ENCODE results near the gene ZNF324. TPM values are rescaled to one million over a fixed set of nuclear protein-coding genes. Genes with fewer than 3 reads are reported as not detected.

Gene ZNF324
- total and polyA plus RNA-seq, 2 of the 13 experiments (the other 11 are each of a cell fraction or from before 2014, with no cell fraction given), result 1.1 to 4.7 TPM

DNA sequence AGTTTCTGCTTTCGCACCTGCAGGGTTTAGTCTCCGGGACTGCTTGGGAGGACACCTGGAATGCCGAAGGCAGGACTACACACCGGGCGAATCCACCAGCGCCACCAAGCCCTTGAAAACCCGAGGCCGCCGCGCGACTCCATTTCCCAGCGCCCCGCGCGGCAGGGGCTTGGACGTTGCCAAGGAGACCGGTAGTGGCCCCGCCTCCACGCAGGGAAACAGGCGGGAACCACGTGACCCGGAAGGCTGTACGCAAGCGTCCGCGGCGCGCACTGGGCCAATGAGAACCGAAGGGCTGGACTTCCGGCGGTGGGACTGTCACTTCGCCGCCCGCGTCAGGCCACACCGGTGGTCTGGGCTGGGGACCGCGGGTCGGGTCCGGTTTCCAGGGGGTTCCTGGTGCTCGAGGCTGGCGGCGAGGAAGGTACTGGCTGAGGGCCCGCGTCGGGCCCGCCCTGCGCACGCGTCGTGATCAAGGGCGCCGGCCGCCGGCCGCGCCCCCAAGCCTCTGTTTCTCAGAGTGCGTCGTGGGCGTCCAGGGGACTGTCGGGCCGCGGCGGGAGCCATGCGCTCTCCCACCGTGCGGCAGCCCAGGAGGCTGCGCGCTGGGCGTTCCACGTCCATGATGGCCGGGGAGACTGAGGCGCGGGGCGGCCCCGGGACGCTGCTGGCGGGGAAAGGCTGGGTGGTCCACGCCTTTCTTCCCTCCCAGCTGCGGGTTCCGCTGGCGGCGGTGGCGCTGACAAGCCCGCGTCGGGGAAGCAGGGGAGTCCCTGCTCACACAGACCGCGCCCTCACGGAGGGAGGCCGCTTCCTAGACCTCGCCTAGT lies at the start of gene ZNF324 (continued):
- TF ChIP-seq ZBTB49 (CRISPR knock-in tag; IDR thresholded peaks at IDR 0.05; ENCODE audit: borderline replicate concordance) (no peak), ZNF275 (CRISPR knock-in tag; IDR thresholded peaks at IDR 0.05; ENCODE audit: borderline replicate concordance) (no peak), JARID2 (CRISPR knock-in tag; IDR thresholded peaks at IDR 0.05; ENCODE audit: insufficient replicate concordance) (no peak), KDM5B (CRISPR knock-in tag; IDR thresholded peaks at IDR 0.05; ENCODE audit: borderline replicate concordance) (no peak), ZNF335 (CRISPR knock-in tag; IDR thresholded peaks at IDR 0.05) (peak; percentile 66; the same call in 1 of the 2 replicates), ZBTB34 (CRISPR knock-in tag; IDR thresholded peaks at IDR 0.05) (no peak), ZNF333 (CRISPR knock-in tag; IDR thresholded peaks at IDR 0.05; ENCODE audit: borderline replicate concordance) (no peak), IKZF4 (CRISPR knock-in tag; IDR thresholded peaks at IDR 0.05; ENCODE audit: borderline replicate concordance, low read depth, not compliant biosample characterization) (no peak), NRL (CRISPR knock-in tag; IDR thresholded peaks at IDR 0.05; ENCODE audit: borderline replicate concordance) (no peak; the same call in 1 of the 2 replicates), MIER2 (CRISPR knock-in tag; IDR thresholded peaks at IDR 0.05) (no peak), HNRNPUL1 (IDR thresholded peaks at IDR 0.05; ENCODE audit: low read depth, low read length) (no peak), PCBP1 (IDR thresholded peaks at IDR 0.05; ENCODE audit: borderline replicate concordance, low read depth, low read length) (no peak), RAD21 (CRISPR knock-in tag; IDR thresholded peaks at IDR 0.05) (no peak), KLF13 (CRISPR knock-in tag; IDR thresholded peaks at IDR 0.05) (no peak), ZNF432 (CRISPR knock-in tag; IDR thresholded peaks at IDR 0.05; ENCODE audit: borderline replicate concordance) (no peak), ZBTB42 (CRISPR knock-in tag; IDR thresholded peaks at IDR 0.05) (no peak)
- TF ChIP-seq, protein P1, sequence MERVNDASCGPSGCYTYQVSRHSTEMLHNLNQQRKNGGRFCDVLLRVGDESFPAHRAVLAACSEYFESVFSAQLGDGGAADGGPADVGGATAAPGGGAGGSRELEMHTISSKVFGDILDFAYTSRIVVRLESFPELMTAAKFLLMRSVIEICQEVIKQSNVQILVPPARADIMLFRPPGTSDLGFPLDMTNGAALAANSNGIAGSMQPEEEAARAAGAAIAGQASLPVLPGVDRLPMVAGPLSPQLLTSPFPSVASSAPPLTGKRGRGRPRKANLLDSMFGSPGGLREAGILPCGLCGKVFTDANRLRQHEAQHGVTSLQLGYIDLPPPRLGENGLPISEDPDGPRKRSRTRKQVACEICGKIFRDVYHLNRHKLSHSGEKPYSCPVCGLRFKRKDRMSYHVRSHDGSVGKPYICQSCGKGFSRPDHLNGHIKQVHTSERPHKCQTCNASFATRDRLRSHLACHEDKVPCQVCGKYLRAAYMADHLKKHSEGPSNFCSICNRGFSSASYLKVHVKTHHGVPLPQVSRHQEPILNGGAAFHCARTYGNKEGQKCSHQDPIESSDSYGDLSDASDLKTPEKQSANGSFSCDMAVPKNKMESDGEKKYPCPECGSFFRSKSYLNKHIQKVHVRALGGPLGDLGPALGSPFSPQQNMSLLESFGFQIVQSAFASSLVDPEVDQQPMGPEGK (CRISPR knock-in tag; IDR thresholded peaks at IDR 0.05), result no peak; the same call in none of the 2 replicates
